Vagina (tissue), 2 donors: ENCODE measurements around the gene KCNH2.

Experiments used
- POLR2A ChIP-seq, 2 donors: fragments of 450-650 bp; IDR thresholded peaks; one replicate each; pipeline ENCODE4 v1.6.1; 2017; ENCODE audit warnings: antibody characterized with exemption in 2 of 2, mild to moderate bottlenecking in 2 of 2, moderate library complexity in 2 of 2
- POLR2AphosphoS5 ChIP-seq, 2 donors: sonication (generic); formaldehyde crosslinking; IDR thresholded peaks; one replicate each; pipeline ENCODE4 v1.9.0; 2017; ENCODE audit warnings: antibody characterized with exemption in 2 of 2, mild to moderate bottlenecking in 2 of 2, low read depth in 1 of 2; ENCODE audit not compliant: insufficient read depth in 1 of 2

DNA sequence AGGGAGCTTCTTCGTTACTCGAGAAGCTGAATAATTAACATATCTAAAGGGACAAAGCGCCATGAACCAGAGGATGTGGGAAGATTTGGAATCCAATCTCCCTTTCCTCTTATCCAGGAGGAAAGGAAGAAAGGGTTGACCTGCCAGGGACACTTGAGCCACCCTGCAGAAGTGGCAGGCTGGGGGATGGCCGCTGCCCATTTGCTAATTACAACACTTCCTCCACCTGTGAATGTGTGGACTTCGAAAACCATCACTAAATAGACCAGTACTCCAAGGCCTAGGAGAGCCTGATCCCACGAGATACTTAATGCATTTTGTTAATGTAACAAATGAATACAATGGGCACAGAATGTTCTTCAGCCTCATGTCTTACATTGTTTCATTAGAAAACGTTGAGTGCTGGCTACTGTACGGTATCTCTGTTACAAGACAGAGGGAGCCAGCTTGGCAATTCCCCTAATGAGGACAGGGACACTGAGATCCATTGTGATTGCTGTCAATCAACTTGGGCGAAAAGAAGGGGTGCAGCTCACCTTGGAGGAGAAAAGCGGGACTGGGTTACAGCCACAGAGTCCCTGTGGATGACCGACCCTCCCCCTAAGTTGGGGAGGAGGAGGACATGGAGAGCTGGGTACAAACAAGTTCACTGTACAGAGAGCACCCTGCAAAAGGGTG lies 66.4 kb downstream of the KCNH2 start:
- TF ChIP-seq POLR2AphosphoS5 (IDR thresholded peaks at IDR 0.05; ENCODE audit: insufficient read depth in 1 of 2, low read depth in 1 of 2) = no peak
- TF ChIP-seq POLR2A (IDR thresholded peaks at IDR 0.05) = no peak
